Stimulated activated naive CD8-positive, alpha-beta T cell treated with anti-CD3 and anti-CD28 coated beads, Interleukin-15, Interleukin-2, amounts not matched to agents 100 ng/mL and 50 ng/mL, for 24 hours (primary cell): ENCODE results near the gene TAF5L.
"Not testable (repeated sequence)": the region's sequence is repeated elsewhere in the genome, so short reads cannot be mapped to it uniquely, and the experiment has no call there.

Source experiments
- H3K27ac Mint-ChIP-seq: one replicate; pipeline ENCODE4 v1.8.0; 2021; ENCODE audit warnings: mild to moderate bottlenecking, mixed read lengths
- H3K27me3 Mint-ChIP-seq: one replicate; pipeline ENCODE4 v1.8.0; 2021; ENCODE audit warnings: mixed read lengths
- H3K36me3 Mint-ChIP-seq: one replicate; pipeline ENCODE4 v1.8.0; 2021; ENCODE audit warnings: low read depth, mixed read lengths
- H3K4me1 Mint-ChIP-seq: one replicate; pipeline ENCODE4 v1.8.0; 2021; ENCODE audit warnings: low read depth, mixed read lengths
- H3K4me3 Mint-ChIP-seq: one replicate; pipeline ENCODE4 v1.8.0; 2021; ENCODE audit warnings: mild to moderate bottlenecking, mixed read lengths
- H3K9me3 Mint-ChIP-seq: one replicate; pipeline ENCODE4 v1.8.0; 2021; ENCODE audit warnings: mixed read lengths

The TAF5L gene

DNA sequence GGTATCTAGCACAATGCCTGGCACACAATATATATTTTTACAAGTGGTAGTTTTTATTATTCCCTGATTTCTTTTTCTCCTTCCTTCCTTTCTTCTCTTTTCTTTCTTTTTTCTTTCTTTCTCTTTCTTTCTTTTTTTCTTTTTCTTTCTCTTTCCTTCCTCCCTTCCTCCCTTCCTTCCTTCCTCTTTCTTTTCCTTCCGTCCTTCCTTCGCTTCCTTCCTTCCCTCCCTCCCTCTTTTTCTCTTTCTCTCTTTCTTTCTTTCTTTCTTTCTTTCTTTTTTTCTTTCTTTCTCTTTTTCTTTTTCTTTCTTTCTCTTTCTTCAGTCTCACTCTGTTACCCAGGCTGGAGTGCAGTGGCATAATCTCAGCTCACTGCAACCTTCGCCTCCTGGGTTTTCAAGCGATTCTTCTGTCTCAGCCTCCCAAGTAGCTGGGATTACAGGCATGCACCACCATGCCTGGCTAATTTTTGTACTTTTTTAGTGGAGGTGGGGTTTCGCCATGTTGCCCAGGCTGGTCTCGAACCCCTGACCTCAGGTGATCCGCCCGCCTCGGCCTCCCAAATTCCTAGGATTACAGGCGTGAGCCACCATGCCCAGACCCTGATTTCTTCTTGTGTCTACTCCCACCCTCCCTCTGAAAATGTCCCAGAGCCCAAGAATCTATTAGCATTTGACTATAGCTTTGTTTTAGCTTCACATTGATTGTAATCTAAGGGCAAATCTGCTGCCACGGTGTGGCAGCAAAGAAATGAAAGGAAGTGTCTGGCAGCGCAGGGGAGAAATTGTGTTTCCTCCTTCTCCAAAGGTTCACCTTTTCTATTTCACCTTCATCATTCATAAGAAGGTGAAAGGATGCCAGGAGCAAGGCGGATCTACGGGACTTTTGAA, 47.5 kb downstream of the TAF5L start:
- Mint-ChIP-seq H3K36me3 (no peaks in the 10 kb centered on the region), H3K4me1 (peaks cover 7% of the 10 kb centered on the region), H3K9me3 (no peaks in the 10 kb centered on the region), H3K27me3 (peaks cover 3% of the 10 kb centered on the region), H3K4me3 (peak overlapping the region; percentile 40), H3K27ac (no peak overlapping the region)

DNA sequence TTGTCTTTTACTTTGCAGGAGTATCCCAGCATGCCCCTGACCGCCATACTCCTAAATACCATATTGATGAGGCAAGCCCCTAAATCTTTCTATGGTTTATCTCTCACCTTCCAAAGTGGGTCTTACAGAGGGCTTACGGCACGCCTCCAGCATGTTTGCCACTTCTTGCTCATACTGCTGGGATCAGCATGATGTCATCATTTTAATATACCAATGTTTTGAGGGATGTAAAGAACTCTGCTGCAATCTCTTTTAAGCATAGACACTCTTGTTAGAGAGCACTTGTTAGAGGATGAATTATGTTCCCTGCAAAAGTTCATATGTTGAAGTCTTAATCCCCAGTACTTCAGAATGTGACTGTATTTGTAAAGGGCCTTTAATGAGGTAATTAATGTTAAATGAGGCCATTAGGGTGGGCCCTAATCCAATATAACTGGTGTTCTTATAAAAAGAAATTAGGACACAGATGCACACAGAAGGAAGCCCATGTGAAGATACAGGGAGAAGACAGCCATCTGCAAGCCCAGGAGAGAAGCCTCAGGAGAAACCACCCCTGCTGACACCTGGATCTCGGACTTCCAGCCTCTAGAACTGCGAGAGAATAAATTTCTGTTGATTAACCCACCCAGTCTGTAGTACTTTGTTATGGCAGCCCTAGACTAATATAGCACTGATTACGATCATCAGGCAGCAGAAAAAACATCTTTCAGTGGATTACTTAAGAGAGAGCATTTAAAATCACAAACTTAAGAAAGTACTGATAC, 51.1 kb downstream of the TAF5L start:
- no peak overlapping the region for H3K27ac Mint-ChIP-seq

DNA sequence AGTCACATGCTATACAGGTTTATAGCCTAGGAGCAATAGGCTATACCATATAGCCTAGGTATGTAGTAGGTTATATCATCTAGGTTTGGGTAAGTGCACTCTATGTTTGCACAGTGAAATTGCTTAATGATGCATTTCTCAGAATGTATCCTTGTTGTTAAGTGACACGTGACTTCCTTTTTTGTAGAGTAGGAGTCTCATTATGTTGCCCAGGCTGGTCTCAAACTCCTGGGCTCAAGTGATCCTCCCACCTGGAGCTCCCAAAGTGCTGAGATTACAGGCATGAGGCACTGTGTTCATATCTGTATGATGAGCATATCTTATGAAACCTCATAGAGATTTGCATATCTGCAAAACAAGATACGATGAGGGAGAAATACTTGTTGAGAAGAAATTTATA, 53.6 kb downstream of the TAF5L start:
- no peaks in the 10 kb centered on the region for H3K27me3 Mint-ChIP-seq
- H3K27ac Mint-ChIP-seq = no peak overlapping the region
- H3K4me1 Mint-ChIP-seq = peaks cover 6% of the 10 kb centered on the region
- H3K4me3 Mint-ChIP-seq = no peak overlapping the region
- no peaks in the 10 kb centered on the region for H3K9me3 Mint-ChIP-seq
- H3K36me3 Mint-ChIP-seq = no peaks in the 10 kb centered on the region

More for the DNA sequence above, 51.1 kb downstream of the TAF5L start:
- Mint-ChIP-seq H3K36me3 (no peaks in the 10 kb centered on the region), H3K27me3 (peaks cover 3% of the 10 kb centered on the region), H3K4me3 (no peak overlapping the region), H3K9me3 (no peaks in the 10 kb centered on the region), H3K4me1 (peaks cover 13% of the 10 kb centered on the region)

DNA sequence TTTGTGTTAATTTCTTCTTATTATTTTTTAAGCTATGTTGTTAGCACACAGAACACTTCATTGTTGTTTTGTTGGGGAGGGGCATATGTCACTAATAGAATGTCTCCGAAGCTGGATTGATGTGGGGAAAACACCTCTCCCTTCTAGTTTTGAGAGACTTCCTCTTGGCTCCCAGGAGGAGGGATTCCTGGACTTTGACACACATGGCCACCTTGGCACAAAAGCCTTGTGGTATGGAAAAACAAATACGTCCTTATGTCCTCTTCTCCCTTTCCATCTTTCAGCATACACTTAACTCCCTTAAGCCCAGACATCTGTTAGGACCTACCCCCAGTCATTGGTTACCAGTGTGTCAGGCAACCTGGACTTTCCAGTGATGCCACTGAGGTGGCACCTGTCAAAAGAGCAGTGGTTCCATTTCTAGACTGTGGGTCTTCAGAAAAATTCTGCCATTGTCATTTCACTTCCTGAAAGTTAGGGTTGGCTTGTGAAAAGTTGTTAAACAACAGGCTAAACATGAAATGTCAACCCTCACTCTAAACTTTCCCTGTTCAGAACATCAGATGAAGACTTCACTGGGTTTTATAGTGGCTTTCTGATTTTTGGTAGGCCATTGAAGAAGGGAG, 54.9 kb downstream of the TAF5L start:
- Mint-ChIP-seq H3K27me3 (no peaks in the 10 kb centered on the region), H3K9me3 (no peaks in the 10 kb centered on the region), H3K4me1 (peaks cover 6% of the 10 kb centered on the region), H3K36me3 (no peaks in the 10 kb centered on the region), H3K4me3 (no peak overlapping the region), H3K27ac (no peak overlapping the region)

DNA sequence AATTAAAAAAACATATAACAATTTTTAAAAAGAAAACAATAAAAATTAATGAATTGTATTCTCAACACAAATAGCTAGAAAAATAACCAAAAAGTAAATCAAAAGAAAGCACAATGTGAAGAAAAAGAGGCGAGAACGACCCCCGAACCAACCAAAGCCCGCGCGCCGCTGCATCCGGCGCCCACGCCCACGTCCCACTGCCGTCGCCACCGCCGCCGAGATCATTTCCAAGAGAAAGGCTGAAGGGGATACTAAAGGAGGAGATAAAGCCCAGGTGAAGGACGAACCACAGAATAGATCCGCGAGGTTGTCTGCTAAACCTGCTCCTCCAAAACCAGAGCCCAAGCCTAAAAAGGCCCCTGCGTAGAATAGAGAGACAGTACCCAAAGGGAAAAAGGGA, 55.6 kb downstream of the TAF5L start:
- peaks cover 6% of the 10 kb centered on the region for H3K4me1 Mint-ChIP-seq
- no peaks in the 10 kb centered on the region for H3K27me3 Mint-ChIP-seq
- no peaks in the 10 kb centered on the region for H3K9me3 Mint-ChIP-seq
- no peak overlapping the region for H3K27ac Mint-ChIP-seq
- H3K4me3 Mint-ChIP-seq = no peak overlapping the region
- H3K36me3 Mint-ChIP-seq = no peaks in the 10 kb centered on the region

DNA sequence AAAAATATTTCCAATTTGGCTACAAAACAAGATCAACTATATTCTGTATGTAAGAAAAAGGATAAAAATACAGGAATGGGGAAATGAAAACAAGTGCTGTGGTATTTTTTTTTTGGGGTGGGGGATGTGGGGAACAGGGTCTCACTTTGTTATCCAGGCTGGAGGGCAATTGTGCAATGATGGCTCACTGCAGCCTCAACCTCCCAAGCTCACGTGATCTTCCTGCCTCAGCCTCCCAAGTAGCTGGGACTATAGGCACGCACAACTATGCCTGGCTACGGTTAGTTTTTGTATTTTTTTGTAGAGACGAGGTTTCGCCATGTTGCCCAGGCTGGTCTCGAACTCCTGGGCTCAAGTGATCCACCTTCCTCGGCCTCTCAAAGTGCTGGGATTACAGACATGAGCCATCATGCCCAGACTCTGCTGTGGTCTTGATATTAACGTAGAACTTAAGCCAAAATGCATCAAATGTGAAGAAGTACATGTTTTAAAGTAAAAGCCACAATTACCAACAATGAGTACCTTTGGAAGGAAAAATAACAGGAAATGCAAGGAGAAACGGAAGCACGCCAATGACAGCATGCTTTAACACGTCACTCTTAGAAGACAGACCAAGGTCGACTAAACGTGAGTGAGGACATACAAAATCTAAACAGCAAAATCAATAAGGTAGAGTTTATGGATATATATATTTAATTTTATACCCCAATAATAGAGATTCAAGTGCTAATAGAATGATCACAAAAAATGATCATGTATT, 58.6 kb downstream of the TAF5L start:
- Mint-ChIP-seq H3K27me3 (no peaks in the 10 kb centered on the region), H3K4me3 (no peak overlapping the region), H3K9me3 (no peaks in the 10 kb centered on the region), H3K27ac (no peak overlapping the region), H3K4me1 (peaks cover 6% of the 10 kb centered on the region), H3K36me3 (no peaks in the 10 kb centered on the region)

DNA sequence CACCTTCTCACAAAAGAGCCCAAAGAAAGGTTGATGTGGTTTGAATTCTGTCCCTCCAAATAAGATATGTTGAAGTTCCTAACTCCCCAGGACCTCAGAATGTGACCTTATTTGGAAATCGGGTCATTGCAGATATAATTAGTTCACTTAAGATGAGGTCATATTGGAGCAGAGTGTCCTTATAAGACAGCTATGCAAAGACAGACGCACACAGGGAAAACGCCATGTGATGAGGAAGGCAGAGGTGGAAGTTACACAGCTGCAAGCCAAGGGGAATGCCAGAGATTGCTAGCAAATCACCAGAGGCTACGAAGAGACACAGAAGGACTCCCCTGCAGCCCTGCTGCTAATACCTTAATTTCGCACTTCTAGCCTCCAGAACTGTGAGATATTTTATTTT, 62.2 kb downstream of the TAF5L start:
- Mint-ChIP-seq H3K27me3 (no peaks in the 10 kb centered on the region), H3K4me1 (peaks cover 9% of the 10 kb centered on the region), H3K36me3 (no peaks in the 10 kb centered on the region), H3K27ac (no peak overlapping the region), H3K4me3 (no peak overlapping the region), H3K9me3 (no peaks in the 10 kb centered on the region)

DNA sequence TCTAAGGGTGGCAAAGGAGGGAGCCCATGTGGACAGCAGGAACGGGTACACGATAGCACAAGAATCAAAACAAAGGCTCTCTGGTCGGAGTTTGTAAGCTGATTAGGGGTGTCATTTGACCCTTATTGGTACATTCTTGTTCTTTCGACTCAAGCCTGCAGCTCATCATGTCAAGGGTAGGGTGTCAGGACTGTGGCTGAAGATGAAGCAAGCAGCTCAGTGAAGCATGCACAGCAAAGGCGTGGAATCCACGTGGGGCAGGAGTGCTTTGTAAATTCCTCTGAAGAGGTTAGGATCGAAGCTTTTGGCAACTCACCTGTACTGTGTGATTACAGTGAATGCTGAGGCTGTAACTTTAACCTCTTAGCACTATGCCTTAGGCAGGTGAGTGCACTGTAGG, 62.7 kb downstream of the TAF5L start:
- H3K36me3 Mint-ChIP-seq = no peaks in the 10 kb centered on the region
- H3K9me3 Mint-ChIP-seq = no peaks in the 10 kb centered on the region
- no peaks in the 10 kb centered on the region for H3K27me3 Mint-ChIP-seq
- H3K27ac Mint-ChIP-seq = no peak overlapping the region
- H3K4me1 Mint-ChIP-seq = peaks cover 9% of the 10 kb centered on the region
- H3K4me3 Mint-ChIP-seq = no peak overlapping the region

DNA sequence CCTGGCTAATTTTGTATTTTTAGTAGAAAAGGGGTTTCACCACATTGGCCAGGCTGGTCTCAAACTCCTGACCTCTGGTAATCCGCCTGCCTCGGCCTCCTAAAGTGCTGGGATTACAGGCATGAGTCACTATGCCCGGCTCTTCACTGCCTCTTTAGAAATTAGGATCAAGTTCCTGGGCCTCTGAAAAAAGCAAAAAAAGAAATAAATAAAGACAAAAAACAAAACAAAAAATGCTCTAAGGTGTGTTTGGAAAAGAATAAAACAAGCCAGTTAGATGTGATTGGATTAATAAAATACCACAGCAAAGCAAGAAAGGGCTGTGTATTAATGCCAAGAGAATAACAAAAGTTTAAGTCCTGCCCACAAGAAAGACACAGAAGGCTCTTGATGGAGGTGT, 63.2 kb downstream of the TAF5L start:
- H3K4me3 Mint-ChIP-seq = no peak overlapping the region
- no peaks in the 10 kb centered on the region for H3K27me3 Mint-ChIP-seq
- H3K27ac Mint-ChIP-seq = no peak overlapping the region
- peaks cover 10% of the 10 kb centered on the region for H3K4me1 Mint-ChIP-seq
- no peaks in the 10 kb centered on the region for H3K36me3 Mint-ChIP-seq
- no peaks in the 10 kb centered on the region for H3K9me3 Mint-ChIP-seq

DNA sequence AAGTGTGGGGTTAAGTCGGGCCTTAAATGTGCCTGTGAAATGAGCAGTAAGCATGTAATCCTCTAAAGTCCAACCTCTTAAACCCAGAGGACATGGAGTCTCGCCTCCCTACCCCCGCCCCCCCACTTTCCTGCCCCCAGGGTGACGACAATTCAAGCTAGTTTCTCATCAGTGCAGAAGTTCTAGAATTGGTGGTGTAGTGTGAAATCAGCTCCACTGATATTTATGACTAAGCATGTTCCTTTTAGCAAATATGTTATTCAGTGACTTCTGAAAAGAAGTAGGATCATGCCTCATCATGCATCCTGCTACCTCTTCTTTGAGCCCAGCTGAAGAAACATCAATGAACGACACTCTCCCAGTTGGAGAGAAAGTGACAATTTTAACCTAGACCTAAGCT, 64.8 kb downstream of the TAF5L start:
- H3K4me3 Mint-ChIP-seq = no peak overlapping the region
- no peaks in the 10 kb centered on the region for H3K36me3 Mint-ChIP-seq
- H3K27ac Mint-ChIP-seq = peak overlapping the region; percentile 11

DNA sequence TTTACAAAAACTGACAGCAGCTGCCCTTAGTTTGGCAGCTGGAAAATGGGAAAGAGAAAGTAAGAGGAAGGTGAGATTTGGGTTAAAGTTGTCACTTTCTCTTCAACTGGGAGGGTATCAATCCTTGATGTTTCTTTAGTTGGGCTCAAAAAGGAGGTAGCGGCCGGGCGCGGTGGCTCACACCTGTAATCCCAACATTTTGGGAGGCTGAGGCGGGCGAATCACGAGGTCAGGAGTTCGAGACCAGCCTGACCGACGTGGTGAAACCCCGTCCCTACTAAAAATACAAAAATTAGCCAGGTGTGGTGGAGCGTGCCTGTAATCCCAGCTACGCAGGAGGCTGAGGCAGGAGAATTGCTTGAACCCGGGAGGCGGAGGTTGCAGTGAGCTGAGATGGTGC, 65.8 kb downstream of the TAF5L start:
- not testable (repeated sequence) for H3K27me3 Mint-ChIP-seq, H3K36me3 Mint-ChIP-seq, H3K27ac Mint-ChIP-seq, H3K9me3 Mint-ChIP-seq
- Mint-ChIP-seq H3K4me1 (peaks cover 31% of the 10 kb centered on the region), H3K4me3 (peak overlapping the region; percentile 93)

More for the DNA sequence above, 64.8 kb downstream of the TAF5L start:
- no peaks in the 10 kb centered on the region for H3K27me3 Mint-ChIP-seq
- peaks cover 25% of the 10 kb centered on the region for H3K4me1 Mint-ChIP-seq
- H3K9me3 Mint-ChIP-seq = no peaks in the 10 kb centered on the region

DNA sequence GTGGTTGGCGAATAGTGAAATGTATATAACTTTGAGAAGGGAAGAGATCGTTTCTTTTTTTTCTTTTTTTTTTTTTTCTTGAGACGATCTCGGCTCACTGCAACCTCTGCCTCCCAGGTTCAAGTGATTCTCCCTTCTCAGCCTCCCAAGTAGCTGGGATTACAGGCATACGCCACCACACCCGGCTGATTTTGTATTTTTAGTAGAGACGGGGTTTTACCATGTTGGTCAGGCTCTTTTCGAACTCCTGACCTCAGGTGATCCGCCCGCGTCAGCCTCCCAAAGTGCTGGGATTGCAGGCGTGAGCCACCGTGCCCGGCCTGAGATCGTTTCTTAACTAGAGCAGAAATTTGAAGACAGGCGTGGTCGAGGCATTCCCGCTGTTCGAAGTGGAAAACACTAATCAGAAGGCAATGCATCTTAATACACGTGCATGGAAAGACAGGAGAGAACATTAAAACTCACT, 66.6 kb downstream of the TAF5L start:
- H3K4me3 Mint-ChIP-seq = peak overlapping the region; percentile 93
- not testable (repeated sequence) for H3K36me3 Mint-ChIP-seq, H3K27me3 Mint-ChIP-seq, H3K9me3 Mint-ChIP-seq
- H3K27ac Mint-ChIP-seq = peak overlapping the region; percentile 87
- H3K4me1 Mint-ChIP-seq = peaks cover 37% of the 10 kb centered on the region

DNA sequence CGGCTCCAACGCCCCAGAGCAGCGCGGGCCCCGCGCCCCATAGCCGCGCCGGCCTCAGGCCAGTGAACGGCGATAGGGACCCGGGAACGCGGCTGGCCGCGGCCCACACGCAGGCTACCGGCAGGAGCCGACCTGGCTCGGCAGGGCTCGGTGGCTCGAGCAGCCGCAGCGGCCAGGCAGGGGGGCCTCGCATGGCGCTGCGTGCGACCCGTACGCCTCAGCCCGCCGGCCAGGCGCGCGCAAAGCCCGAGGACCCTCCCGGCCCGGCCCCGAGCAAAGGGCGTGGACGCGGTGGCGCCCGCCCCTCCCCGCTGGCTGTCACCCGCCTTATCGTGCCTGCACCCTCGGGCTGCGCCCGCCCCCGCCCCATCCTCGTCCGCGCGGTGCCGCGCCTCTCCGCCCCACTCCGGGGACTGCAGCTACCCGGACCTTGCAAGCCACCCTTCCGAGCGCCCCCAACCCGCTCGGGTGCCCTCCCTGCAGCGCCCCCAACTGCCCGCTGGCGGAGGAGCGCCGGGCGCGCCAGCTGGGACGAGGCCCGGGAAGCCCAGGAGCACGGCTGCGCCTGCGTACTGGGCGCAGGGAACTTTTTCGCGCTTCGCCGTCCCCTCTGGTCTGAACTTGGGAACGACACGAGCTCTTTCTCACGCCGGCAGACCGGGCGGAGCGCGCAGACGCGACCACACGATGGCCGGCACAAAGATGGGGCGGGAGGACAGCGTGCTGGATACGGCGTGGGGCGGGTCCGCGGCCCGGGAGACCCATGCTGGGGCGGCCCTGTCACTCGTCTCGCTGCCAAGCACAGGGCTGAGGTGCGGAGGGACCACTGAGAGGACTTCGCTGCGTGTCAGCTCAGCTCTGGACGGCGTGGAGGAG, 67.2 kb downstream of the TAF5L start, which contains the start of gene ABCB10:
TSS of gene ABCB10 (minus strand) at position 248 of the 876 bp plus-strand sequence. CDS start at position 193, 55 bp downstream.
- Mint-ChIP-seq H3K4me1 (peaks cover 43% of the 10 kb centered on the region), H3K4me3 (peak within 1 kb of the TSS; percentile 93), H3K9me3 (no peaks in the 10 kb centered on the region), H3K36me3 (peaks cover 8% of the 10 kb centered on the region), H3K27ac (peak within 1 kb of the TSS; percentile 87), H3K27me3 (no peaks in the 10 kb centered on the region)
